BE2C (cell line): ENCODE data around the gene UVSSA.
A peak's percentile ranks its signal among the peaks of the same experiment; 100 is the strongest.

Experiments used
- DNase-seq: peaks from one replicate; pipeline ENCODE4 v3.0.0-alpha.2; 2020
- H3K27me3 ChIP-seq: fragments of 250-450 bp; sonication (Bioruptor Pico); 2 replicates; pipeline ENCODE4 v1.5.1; 2020; ENCODE audit warnings: mild to moderate bottlenecking
- H3K36me3 ChIP-seq: fragments of 250-450 bp; sonication (Bioruptor Pico); 2 replicates; pipeline ENCODE4 v1.5.1; 2020; ENCODE audit warnings: mild to moderate bottlenecking
- H3K4me1 ChIP-seq: fragments of 250-450 bp; sonication (Bioruptor Pico); 2 replicates; pipeline ENCODE4 v1.5.1; 2020
- H3K4me3 ChIP-seq: 2 replicates; pipeline ENCODE4 v1.5.1; 2011; ENCODE audit warnings: low read depth, low read length
- H3K9me3 ChIP-seq: fragments of 250-450 bp; sonication (Bioruptor Pico); 2 replicates; pipeline ENCODE4 v1.5.1; 2020
- TF ChIP-seq, protein P1 (sequence below): IDR thresholded peaks from 2 replicates; pipeline ENCODE4 v1.5.1; 2012; ENCODE audit warnings: mild to moderate bottlenecking, low read depth, low read length

UVSSA gene

GRCh38 chr4:1348014-1348513 lies 1.1 kb downstream of the UVSSA start:
- no peaks in the 10 kb centered on the region for H3K9me3 ChIP-seq
- peak overlapping the region; percentile 72 for H3K4me3 ChIP-seq
- TF ChIP-seq, protein P1, sequence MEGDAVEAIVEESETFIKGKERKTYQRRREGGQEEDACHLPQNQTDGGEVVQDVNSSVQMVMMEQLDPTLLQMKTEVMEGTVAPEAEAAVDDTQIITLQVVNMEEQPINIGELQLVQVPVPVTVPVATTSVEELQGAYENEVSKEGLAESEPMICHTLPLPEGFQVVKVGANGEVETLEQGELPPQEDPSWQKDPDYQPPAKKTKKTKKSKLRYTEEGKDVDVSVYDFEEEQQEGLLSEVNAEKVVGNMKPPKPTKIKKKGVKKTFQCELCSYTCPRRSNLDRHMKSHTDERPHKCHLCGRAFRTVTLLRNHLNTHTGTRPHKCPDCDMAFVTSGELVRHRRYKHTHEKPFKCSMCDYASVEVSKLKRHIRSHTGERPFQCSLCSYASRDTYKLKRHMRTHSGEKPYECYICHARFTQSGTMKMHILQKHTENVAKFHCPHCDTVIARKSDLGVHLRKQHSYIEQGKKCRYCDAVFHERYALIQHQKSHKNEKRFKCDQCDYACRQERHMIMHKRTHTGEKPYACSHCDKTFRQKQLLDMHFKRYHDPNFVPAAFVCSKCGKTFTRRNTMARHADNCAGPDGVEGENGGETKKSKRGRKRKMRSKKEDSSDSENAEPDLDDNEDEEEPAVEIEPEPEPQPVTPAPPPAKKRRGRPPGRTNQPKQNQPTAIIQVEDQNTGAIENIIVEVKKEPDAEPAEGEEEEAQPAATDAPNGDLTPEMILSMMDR = no peak
- H3K27me3 ChIP-seq = no peaks in the 10 kb centered on the region
- H3K4me1 ChIP-seq = no peaks in the 10 kb centered on the region
- H3K36me3 ChIP-seq = no peaks in the 10 kb centered on the region
- DNase-seq = no peak

GRCh38 chr4:1348746-1349145 lies 1.7 kb downstream of the UVSSA start:
- Histone ChIP-seq H3K27me3 (no peaks in the 10 kb centered on the region), H3K4me3 (no peak overlapping the region), H3K4me1 (no peaks in the 10 kb centered on the region), H3K36me3 (no peaks in the 10 kb centered on the region), H3K9me3 (no peaks in the 10 kb centered on the region)
- TF ChIP-seq, protein P1 = no peak
- DNase-seq = no peak

DNA sequence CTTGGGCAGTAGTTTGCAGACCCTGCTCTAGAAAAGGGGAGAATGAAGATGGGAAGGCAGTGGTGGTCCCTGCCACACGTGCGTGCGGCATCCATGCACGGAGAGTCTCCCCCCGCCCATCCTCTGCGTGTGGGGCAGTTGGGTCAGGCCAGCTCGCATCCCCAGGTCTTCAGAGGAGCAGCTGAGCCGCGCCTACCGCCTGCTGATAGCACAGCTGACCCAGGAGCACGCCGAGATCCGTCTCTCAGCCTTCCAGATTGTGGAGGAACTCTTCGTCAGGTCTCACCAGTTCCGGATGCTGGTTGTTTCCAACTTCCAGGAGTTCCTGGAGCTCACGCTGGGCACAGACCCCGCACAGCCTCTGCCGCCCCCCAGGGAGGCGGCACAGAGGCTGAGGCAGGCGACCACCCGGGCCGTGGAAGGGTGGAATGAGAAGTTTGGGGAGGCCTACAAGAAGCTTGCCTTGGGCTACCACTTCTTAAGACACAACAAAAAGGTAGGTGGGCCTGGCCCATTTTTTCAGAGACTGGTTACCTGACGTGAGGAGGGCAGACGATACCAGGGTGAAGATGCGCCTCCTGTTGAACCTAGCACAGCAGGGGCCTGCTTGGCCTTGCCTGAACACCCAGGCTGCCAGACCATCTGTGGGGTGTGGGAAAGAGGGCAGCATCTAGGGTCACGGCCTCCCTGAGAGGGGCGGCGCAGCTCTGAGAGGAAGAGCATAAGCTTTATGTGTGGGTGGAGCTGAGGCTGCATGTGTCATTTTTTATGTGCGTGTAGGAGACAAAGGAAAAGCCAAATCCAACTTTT lies 2.6 kb downstream of the UVSSA start:
- no peaks in the 10 kb centered on the region for H3K36me3 ChIP-seq
- no peak overlapping the region for H3K4me3 ChIP-seq
- no peaks in the 10 kb centered on the region for H3K4me1 ChIP-seq
- H3K9me3 ChIP-seq = no peaks in the 10 kb centered on the region
- H3K27me3 ChIP-seq = no peaks in the 10 kb centered on the region
- no peak for DNase-seq
- TF ChIP-seq, protein P1 = no peak

DNA sequence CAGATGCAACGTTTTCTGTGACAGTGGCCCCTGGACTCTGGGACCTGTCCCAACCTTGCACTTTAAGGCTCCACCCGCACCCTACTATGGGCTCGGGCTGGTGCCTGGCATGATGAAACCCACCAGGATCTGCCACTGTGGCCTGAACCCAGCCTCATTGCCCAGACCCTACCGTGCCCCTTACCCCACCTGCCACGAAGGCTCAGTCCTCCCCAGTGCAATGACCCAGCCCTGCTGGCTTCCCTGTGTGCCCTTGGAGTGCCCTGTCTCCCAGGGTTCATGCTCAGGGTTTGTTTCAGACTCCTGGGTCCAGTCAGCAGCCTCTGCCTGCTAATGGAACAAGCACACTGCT lies 3.1 kb downstream of the UVSSA start:
- no peak for DNase-seq
- TF ChIP-seq, protein P1 = no peak
- Histone ChIP-seq H3K36me3 (no peaks in the 10 kb centered on the region), H3K4me1 (no peaks in the 10 kb centered on the region), H3K27me3 (no peaks in the 10 kb centered on the region), H3K9me3 (no peaks in the 10 kb centered on the region), H3K4me3 (no peak overlapping the region)

GRCh38 chr4:1351854-1352566 lies 5.0 kb downstream of the UVSSA start:
- Histone ChIP-seq H3K4me3 (no peak overlapping the region), H3K9me3 (no peaks in the 10 kb centered on the region), H3K36me3 (peaks cover 3% of the 10 kb centered on the region; the same call in 1 of the 2 replicates), H3K4me1 (no peaks in the 10 kb centered on the region), H3K27me3 (no peaks in the 10 kb centered on the region)
- DNase-seq = peak; percentile 88
- TF ChIP-seq, protein P1 = peak; percentile 93

DNA sequence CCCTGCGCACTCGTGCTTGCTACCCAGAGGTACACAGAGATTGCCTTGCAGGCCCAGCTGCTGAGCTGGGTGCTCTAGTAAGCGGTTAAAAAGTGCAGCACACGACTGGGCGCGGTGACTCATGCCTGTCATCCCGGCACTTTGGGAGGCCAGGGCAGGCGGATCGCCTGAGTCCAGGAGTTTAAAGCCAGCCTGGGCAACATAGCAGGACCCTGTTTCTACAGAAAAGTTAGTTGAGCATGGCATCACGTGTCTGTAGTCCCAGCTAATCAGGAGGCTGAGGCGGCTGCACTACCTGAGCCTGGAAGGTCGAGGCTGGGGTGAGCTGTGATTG lies 5.5 kb downstream of the UVSSA start:
- TF ChIP-seq, protein P1 = no peak
- H3K9me3 ChIP-seq = no peaks in the 10 kb centered on the region
- no peak for DNase-seq
- H3K36me3 ChIP-seq = peaks cover 3% of the 10 kb centered on the region; the same call in 1 of the 2 replicates
- no peak overlapping the region for H3K4me3 ChIP-seq
- H3K27me3 ChIP-seq = no peaks in the 10 kb centered on the region
- no peaks in the 10 kb centered on the region for H3K4me1 ChIP-seq
